Activated naive CD4-positive, alpha-beta T cell treated with Interleukin-2 at 50 U/mL for 16 hours (primary cell): ENCODE measurements around the gene TEAD3.

Source experiments
- DNase-seq: peaks from one replicate; pipeline ENCODE4 v3.0.0-alpha.2; 2020

Gene TEAD3

GRCh38 chr6:35512006-35512405 lies 15.1 kb upstream of the TEAD3 start:
- DNase-seq, result no peak

DNA sequence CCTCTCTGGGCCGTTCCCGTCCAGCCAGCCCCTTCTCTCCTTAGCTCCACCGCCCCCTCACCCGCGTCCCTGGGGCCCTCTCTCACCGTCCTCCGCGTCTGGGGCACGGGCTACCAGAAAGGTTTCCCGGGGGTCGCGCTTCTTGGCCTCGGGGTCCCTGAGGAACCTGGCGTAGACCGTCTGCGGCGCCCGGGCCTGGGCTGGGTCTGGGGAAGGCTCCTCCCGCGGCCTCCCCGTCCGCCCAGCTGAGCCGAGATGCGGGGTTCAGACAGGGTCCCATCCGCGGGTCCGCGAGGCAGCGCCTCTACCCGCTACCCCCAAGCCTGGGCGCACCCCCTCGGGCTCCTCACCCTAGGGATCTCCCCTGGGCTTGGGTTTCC lies 14.7 kb upstream of the TEAD3 start:
- DNase-seq, result no peak

DNA sequence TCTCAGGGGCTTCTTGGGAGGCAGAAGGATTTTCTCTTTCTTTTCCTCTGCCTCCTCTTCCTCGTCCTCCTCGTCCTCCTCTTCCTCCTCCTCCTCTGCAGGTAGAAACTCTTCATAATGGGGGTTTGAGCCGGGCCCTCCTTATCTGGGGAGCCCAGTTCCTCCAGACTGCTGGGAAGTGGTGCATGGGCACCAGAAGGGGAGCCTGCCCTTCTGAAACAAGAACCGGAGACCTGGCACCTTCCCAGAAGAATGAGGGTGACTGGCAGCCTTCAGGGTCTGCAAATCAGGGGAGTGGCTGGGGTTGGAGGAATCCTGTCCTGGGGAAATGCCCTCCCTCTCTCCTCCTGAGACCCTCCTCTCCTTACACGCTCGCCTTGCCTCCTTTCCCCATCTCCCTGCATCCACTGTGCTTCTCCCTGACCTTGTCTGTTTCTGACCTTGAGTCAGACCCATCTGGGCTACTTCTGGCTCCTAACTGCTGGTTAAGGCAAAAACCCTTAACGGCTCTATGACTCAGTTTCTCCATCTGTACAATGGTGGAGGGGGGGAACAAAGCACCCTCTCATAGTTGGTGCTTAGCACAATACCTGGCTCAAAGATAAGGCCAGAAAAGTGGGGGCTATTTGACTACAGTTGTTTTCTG lies 14.2 kb upstream of the TEAD3 start:
- no peak for DNase-seq

DNA sequence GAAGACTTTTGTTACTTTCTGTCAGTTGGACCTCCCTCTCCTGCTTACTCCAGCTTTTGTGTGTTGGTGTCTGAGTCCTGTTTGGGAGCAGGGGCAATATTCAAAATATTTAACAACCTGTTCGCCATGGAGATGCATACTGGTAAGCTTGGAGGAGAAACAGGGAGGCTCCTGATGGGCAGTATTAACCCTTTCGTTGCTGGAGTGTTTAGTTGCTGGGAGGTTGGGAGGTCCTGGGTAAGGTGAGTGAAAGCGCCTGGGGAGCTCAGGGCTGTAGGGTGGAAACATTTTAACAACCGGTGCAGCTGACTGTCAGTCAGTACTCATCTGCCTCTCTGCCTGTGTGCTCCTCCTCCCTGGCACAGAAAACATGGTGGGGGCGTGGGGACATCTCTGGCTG lies 11.7 kb upstream of the TEAD3 start:
- no peak for DNase-seq

DNA sequence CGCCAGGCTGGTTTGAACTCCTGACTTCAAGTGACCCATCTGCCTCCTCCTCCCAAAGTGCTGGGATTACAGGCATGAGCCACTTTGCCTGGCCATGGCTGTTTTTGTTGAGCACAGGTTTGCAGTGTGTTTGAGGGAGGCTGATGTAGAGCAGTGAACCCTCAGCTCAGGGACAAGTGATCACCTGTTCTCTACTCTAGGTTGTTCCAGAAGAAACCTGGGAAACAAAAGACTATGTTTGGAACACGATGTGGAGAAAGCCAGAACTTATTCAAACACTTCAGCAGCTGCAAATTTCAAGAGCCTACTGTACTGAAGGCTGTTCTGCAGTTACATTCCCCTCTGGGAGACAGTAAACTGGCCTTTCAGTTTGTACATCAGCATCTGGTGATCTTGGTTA lies 11.1 kb upstream of the TEAD3 start:
- DNase-seq, result no peak

DNA sequence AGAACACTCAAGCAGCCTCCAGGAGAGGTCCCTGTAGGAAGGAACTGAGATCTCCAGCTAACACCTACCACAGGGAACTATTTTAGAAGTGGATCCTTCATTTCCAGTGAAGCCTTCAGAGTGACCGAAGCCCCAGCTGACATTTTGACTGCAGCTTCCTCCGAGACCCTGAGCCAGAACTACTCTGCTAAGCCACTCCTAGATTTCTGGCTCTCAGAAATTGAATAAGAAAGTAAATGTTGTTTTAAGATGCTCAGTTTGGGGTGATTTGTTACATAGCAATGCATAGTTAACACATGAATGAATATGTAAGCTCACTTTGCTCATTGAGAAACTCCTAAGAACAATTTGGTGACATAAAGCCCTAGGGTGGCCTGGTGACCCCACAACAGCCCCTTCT lies 10.3 kb upstream of the TEAD3 start:
- no peak for DNase-seq

GRCh38 chr6:35506536-35506935 lies 9.7 kb upstream of the TEAD3 start:
- no peak for DNase-seq

DNA sequence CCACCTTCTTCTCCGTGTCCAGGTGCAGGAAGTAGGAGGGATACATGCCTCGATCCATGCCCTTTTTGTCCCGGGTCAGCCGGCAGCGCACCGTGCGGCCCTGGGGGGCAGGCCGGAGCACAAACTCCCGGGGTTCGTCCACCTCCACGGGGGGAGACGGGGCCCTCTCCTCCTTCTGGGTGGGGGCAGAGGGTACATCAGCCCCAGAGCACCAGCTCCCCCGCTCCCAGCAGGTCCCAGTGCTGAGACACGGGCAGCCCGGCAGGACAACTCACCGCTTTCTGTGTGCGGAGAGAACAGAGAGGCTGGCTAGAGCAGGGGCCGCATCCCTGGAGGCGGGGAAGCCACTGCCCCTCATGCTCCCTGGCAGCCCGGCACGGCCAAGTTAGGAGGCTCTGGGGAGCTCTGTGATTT lies 9.1 kb upstream of the TEAD3 start:
- no peak for DNase-seq

GRCh38 chr6:35503534-35503933 lies 6.7 kb upstream of the TEAD3 start:
- no peak for DNase-seq

GRCh38 chr6:35501784-35502183 lies 4.9 kb upstream of the TEAD3 start:
- DNase-seq, result no peak

DNA sequence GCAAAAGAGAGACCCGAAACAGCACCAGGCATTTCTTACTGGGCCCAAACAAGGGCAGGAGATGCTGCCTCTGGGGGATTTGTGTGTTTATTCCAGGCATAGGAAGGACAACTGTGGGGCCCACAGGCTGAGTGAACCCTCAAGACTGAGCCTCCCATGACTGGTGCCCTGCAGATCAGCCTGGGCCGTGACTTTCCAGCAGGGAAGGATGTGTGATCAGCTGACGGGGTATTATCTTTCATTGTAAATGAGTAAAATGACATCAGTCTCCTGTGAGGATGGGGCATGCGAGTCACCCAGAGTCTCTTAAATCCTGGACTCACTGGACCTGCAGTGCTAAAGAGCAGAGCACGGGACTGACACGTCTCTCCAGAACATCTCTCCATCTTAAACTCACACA lies 3.9 kb upstream of the TEAD3 start:
- DNase-seq, result no peak

GRCh38 chr6:35499372-35499771 lies 2.5 kb upstream of the TEAD3 start:
- DNase-seq, result no peak

GRCh38 chr6:35498422-35499067 lies 1.7 kb upstream of the TEAD3 start:
- DNase-seq, result no peak

- peak; percentile 60 for DNase-seq
Measured at GRCh38 chr6:35497571-35498421, 917 bp upstream of the TEAD3 start.

- no peak for DNase-seq
Measured at GRCh38 chr6:35496036-35496840, 641 bp downstream of the TEAD3 start.

DNA sequence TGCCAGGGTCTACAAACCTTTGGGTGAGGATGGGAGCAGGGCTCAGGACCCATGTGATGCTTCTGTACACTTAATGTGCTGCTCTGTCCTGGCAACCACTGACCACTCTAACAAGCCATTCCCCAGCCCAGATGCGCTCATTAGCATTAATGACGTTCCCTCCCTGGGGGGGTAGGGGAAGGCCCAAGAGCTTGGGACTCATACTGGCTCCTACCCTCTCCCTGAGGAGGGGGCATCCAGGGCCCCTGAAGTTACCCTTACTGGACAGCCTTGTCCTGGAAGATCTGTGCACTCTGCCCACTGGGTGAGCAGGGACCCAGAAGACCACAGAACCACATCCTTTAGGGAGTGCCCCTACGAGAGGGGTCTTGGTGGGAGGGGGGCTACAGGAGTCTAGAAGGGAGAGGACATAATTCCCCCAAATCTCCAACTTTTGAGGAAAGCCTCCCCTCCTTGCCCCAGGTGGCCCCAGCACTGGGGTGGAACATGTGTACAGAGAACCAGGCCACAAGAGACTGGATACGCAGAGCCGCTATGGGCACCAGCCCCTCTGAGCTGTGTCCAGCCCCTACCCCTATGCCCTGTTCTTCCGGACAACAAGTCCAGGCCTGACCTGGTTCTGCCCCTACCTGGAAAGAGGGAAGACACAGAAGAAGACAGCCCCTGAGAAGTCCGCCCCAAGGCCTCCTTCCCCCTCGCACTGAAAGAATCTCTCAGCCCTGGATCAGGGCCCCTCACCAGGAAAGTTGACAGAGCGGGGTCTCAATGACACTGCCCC lies 1.4 kb downstream of the TEAD3 start:
- no peak for DNase-seq

DNA sequence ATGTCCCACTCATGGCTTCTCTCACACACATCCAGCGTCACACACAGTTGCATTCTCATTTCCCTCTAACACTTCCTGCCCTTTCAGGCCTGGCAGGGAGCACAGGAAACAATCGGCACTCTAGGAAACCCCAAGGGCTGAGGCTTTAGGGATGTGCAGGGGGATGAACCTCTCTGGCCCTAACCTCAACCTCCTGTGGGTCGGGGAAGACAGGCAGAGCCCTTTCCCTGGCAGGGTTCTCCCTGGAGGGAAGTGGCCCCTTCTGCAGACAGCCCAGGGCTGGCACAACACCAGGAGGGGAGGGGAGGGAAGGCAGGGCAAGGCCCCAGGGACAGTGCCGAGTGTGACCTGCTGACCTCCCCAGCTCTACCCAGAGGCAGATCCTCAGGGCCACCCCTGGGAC lies 2.7 kb downstream of the TEAD3 start:
- no peak for DNase-seq

DNA sequence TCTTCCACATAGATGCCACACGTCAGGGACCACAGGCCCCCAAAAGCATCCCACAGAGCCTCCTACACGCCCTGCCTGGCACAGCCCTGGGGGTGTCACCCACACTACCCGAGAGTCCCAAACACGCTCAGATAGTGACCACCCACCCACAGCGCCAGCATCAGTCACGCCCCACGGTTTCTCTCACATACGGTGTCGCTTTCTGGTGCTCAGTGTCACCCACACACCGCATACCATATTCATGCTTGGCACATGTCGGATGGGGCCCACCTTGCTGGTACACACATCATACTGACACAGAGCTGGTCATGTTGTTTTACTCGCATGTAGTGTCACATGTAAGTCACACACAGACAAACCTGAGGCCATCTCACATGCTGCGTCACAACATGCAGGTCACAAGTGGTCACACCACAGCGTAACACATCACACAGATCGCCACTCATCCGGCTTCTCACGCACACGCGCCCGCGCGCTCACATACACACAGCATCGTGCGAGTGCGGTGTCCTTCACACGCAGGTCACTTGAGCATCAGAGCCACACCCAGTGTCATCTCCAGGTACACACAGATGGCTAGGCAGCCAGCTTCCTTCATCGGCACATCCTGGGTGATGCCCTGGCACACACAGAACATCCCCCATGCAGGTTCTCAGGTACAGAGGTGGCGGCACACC lies 3.4 kb downstream of the TEAD3 start:
- no peak for DNase-seq

- DNase-seq, result no peak
Measured at GRCh38 chr6:35492974-35493284, 4.0 kb downstream of the TEAD3 start.

GRCh38 chr6:35492258-35492973 lies 4.5 kb downstream of the TEAD3 start:
- DNase-seq, result no peak

GRCh38 chr6:35491558-35492257 lies 5.2 kb downstream of the TEAD3 start:
- DNase-seq, result no peak
